ENCODE measurements around the gene BLVRB. TPM values are rescaled to one million over a fixed set of nuclear protein-coding genes. Genes with fewer than 3 reads are reported as not detected.
A peak's percentile ranks its signal among the peaks of the same experiment; 100 is the strongest.
"Not testable (repeated sequence)": the region's sequence is repeated elsewhere in the genome, so short reads cannot be mapped to it uniquely, and the experiment has no call there.

The BLVRB gene
- total RNA-seq, 3 donors from 2014 or later = 70.9 to 87.6 (median 76.8) TPM

DNA sequence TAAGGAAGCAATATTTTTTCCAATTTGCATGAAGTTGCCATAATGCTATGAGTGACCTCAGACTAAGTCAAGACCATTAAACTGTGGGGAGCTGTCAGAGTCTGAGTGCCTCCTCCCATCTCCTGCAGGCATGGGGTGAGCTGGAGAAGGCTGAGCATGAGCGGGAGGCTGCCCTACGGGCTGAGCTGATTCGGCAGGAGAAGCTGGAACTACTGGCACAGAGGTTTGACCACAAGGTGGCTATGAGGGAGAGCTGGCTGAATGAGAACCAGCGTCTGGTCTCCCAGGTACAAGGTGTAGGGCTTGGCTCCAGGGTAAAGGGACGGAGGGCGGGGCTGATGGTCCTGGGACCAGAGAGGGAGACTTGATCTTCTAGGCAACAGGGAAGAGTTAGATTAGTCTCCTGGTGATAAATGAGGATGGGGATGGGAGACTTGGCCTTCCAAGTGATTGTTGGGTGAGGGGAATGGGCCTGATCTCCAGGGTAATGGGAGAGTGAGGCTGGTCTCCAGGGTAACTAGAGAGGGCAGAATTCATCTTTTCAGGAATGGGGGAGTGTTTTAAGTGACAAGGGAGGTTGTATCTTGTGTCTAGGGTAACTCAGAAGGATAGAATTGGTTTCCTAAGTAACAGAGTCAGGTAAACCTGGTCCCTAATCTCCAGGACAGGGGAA lies 37.2 kb upstream of the BLVRB start:
- Histone ChIP-seq H3K36me3 (ENCODE audit: low read depth) (no peaks in the 10 kb centered on the region), H3K4me1 (ENCODE audit: low read depth) (no peaks in the 10 kb centered on the region), H3K4me3 (no peak overlapping the region), H3K9me3 (no peaks in the 10 kb centered on the region)
- TF ChIP-seq, protein P1, sequence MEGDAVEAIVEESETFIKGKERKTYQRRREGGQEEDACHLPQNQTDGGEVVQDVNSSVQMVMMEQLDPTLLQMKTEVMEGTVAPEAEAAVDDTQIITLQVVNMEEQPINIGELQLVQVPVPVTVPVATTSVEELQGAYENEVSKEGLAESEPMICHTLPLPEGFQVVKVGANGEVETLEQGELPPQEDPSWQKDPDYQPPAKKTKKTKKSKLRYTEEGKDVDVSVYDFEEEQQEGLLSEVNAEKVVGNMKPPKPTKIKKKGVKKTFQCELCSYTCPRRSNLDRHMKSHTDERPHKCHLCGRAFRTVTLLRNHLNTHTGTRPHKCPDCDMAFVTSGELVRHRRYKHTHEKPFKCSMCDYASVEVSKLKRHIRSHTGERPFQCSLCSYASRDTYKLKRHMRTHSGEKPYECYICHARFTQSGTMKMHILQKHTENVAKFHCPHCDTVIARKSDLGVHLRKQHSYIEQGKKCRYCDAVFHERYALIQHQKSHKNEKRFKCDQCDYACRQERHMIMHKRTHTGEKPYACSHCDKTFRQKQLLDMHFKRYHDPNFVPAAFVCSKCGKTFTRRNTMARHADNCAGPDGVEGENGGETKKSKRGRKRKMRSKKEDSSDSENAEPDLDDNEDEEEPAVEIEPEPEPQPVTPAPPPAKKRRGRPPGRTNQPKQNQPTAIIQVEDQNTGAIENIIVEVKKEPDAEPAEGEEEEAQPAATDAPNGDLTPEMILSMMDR (IDR thresholded peaks at IDR 0.05) = no peak
- intact Hi-C loops (cut with DNase I, micrococcal nuclease) = no loop called here
- DNase-seq (peak in 1 of 3 donors; percentile 31), ATAC-seq (peak; percentile 82)

DNA sequence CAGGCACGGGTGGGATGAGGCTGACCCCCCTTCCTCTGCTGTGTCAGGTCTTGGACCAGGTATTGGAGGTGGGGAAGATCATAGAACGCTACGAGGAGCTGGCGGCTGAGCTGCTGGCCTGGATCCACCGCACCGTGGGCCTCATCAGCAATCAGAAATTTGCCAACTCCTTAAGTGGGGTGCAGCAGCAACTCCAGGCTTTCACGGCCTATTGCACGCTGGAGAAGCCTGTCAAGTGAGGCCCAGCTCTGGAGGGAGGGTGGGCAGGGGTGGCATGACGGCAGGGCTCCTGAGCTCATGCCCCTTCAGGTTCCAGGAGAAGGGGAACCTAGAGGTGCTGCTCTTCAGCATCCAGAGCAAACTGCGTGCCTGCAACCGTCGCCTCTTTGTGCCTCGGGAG lies 36.5 kb upstream of the BLVRB start:
- Histone ChIP-seq H3K9me3 (no peaks in the 10 kb centered on the region), H3K36me3 (ENCODE audit: low read depth) (no peaks in the 10 kb centered on the region), H3K4me3 (no peak overlapping the region), H3K4me1 (ENCODE audit: low read depth) (no peaks in the 10 kb centered on the region)
- no peak for DNase-seq
- ATAC-seq = no peak
- intact Hi-C loops (cut with DNase I, micrococcal nuclease) = no loop called here
- TF ChIP-seq, protein P1 (IDR thresholded peaks at IDR 0.05) = no peak

DNA sequence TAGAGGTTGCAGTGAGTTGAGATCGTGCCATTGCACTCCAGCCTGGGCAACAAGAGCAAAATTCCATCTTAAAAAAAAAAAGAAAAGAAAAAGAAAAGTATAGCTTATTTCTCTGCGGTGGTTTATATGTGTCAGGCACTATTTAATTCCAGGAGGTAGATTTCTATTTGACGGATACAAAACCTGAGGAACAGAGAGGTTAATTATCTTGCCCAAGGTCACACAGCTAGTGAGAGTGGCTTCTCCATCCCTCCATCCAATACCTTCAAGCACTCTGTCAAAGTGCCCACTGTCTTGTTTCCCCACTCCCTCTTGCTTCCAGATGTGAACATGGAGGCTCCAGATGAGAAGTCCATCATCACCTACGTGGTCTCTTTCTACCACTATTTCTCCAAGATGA lies 36.1 kb upstream of the BLVRB start:
- no peaks in the 10 kb centered on the region for H3K9me3 ChIP-seq

DNA sequence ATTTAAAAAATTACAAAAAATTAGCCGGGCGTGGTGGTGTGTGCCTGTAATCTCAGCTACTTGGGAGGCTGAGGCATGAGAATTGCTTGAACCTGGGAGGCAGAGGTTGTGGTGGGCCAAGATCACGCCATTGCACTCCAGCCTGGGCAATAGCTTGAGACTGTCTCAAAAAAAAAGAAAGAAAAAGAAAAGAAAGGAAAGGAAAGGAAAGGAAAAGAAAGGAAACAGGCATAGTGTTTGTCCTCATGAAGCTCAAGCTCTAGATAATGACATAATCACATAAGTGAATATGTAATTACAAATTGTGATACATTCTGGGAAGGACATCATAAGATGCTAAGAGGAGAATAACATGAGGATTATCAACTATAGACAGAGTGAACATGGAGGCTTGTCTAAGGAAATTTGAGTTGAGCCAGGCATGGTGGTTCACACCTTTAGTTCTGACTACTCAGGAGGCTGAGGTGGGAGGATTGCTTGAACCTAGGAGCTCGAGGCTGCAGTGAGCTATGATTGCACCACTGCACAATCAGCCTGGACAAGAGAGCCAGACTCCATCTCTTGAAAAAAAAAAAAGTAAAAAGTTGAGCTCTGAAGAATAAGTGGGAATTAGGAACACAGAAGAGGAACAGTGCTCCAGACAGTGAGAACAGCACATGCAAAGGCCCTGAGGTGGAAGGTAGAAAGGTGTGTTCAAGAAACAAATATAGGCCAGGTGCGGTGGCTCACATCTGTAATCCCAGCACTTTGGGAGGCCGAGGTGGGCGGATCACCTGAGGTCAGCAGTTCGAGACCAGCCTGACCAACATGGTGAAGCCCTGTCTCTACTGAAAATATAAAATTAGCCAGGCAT lies 35.4 kb upstream of the BLVRB start:
- ATAC-seq; H3K36me3 ChIP-seq (ENCODE audit: low read depth); H3K4me1 ChIP-seq (ENCODE audit: low read depth); intact Hi-C loops (cut with DNase I, micrococcal nuclease); H3K9me3 ChIP-seq; H3K4me3 ChIP-seq; DNase-seq: not testable (repeated sequence)

More for the DNA sequence above, 36.1 kb upstream of the BLVRB start:
- Histone ChIP-seq H3K4me1 (ENCODE audit: low read depth) (no peaks in the 10 kb centered on the region), H3K36me3 (ENCODE audit: low read depth) (no peaks in the 10 kb centered on the region), H3K4me3 (no peak overlapping the region)
- intact Hi-C loops (cut with DNase I, micrococcal nuclease) = no loop called here
- no peak for ATAC-seq
- no peak for DNase-seq
- TF ChIP-seq, protein P1 (IDR thresholded peaks at IDR 0.05) = no peak

DNA sequence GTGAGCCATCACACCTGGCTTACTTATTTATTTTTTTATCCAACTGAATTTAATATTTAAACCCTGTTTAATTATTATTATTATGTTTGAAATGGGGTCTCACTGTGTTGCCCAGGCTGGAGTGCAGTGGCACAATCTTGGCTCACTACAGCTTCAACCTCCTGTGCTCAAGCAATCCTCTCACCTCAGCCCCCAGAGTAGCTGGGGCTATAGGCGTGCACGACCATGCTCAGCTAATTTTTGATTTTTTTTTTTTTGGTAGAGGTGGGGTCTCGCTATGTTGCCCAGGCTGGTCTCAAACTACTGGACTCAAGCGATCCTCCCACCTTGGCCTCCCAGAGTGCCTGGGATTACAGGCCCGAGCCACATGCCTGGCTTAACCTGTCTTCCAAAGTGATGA lies 33.8 kb upstream of the BLVRB start:
- DNase-seq (no peak), ATAC-seq (no peak)
- TF ChIP-seq, protein P1 (IDR thresholded peaks at IDR 0.05) = no peak
- Histone ChIP-seq H3K9me3 (no peaks in the 10 kb centered on the region), H3K36me3 (ENCODE audit: low read depth) (no peaks in the 10 kb centered on the region), H3K4me3 (no peak overlapping the region), H3K4me1 (ENCODE audit: low read depth) (no peaks in the 10 kb centered on the region)
- intact Hi-C loops (cut with DNase I, micrococcal nuclease) = no loop called here

DNA sequence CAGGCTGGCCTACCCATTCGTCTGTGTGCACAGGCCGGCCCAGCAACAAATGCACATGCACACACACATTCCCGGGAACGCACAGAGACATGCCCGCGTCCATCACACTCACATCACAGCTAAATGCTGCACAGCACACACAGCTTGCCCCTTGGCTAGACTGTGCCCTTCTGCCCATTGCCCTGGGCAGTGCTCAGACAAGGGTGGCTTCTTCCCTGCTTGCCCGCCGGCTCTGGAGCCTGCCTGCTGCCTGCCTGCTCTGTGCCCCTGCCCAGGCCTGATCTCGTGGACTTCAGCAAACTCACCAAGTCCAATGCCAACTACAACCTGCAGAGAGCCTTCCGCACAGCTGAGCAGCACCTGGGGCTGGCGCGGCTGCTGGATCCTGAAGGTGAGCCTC lies 31.7 kb upstream of the BLVRB start:
- ATAC-seq = no peak
- intact Hi-C loops (cut with DNase I, micrococcal nuclease) = no loop called here
- Histone ChIP-seq H3K4me3 (no peak overlapping the region), H3K4me1 (ENCODE audit: low read depth) (no peaks in the 10 kb centered on the region), H3K9me3 (no peaks in the 10 kb centered on the region), H3K36me3 (ENCODE audit: low read depth) (no peaks in the 10 kb centered on the region)
- TF ChIP-seq, protein P1 (IDR thresholded peaks at IDR 0.05) = no peak
- DNase-seq = no peak

All from mucosa of descending colon (tissue), 3 donors.